Measurements from ENCODE around the gene CCDC138. TPM values are rescaled to one million over a fixed set of nuclear protein-coding genes. Genes with fewer than 3 reads are reported as not detected.

Gene CCDC138
- total RNA-seq, 2 experiments from 2014 or later = 21.5 to 28.1 TPM

DNA sequence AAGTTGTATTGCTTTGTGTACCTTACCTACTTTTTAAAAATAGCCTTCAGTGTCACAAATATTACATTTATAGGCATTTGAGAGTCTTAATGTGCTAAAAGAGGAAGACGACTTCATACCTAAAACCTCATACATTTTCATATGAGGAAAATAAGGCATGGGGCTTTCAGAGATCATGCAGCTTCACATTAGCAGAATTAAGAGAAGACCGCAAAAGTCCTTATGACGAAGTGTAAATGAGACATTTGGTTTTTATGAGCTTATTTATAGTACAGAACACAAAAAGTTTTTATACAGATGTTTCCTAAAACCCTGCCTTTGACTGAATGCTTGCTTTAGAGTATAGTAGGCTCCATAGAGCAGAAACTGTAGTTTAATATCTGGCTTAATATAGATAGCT lies 10.1 kb upstream of the CCDC138 start:
- Histone ChIP-seq H3K4me1 (ENCODE audit: insufficient read depth, low read length, poor library complexity, severe bottlenecking) (peaks cover 29% of the 10 kb centered on the region), H3K4me3 (ENCODE audit: low read depth, low read length, poor library complexity, severe bottlenecking) (peak overlapping the region; percentile 2), H2AFZ (ENCODE audit: low read length) (no peak overlapping the region), H3K36me3 (ENCODE audit: insufficient read depth, low read length) (peaks cover 92% of the 10 kb centered on the region), H3K4me2 (ENCODE audit: low read length) (peak overlapping the region; percentile 40), H3K79me2 (ENCODE audit: insufficient read depth, low read depth, low read length) (peaks cover 7% of the 10 kb centered on the region; the same call in 1 of the 2 replicates), H3K27ac (ENCODE audit: low read depth, low read length, poor library complexity, severe bottlenecking) (peak overlapping the region; percentile 63), H4K20me1 (ENCODE audit: insufficient read depth, low read length) (peaks cover 12% of the 10 kb centered on the region; the same call in 1 of the 2 replicates), H3K9me2 (ENCODE audit: insufficient read depth, low read length) (no peaks in the 10 kb centered on the region), H3K9me3 (ENCODE audit: low read length) (0 out of 2 replicates have a peak, but pooled peaks cover 8% of the 10 kb centered on the region)
- TF ChIP-seq, protein P1, sequence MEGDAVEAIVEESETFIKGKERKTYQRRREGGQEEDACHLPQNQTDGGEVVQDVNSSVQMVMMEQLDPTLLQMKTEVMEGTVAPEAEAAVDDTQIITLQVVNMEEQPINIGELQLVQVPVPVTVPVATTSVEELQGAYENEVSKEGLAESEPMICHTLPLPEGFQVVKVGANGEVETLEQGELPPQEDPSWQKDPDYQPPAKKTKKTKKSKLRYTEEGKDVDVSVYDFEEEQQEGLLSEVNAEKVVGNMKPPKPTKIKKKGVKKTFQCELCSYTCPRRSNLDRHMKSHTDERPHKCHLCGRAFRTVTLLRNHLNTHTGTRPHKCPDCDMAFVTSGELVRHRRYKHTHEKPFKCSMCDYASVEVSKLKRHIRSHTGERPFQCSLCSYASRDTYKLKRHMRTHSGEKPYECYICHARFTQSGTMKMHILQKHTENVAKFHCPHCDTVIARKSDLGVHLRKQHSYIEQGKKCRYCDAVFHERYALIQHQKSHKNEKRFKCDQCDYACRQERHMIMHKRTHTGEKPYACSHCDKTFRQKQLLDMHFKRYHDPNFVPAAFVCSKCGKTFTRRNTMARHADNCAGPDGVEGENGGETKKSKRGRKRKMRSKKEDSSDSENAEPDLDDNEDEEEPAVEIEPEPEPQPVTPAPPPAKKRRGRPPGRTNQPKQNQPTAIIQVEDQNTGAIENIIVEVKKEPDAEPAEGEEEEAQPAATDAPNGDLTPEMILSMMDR (conservative IDR thresholded peaks at IDR 0.05; ENCODE audit: low read length) = no peak
- TF ChIP-seq EZH2phosphoT487 (IDR thresholded peaks at IDR 0.05; ENCODE audit: borderline replicate concordance, low read depth, low read length) = no peak
- CTCF ChIA-PET (ENCODE audit: unreplicated experiment) = no interaction called here
- POLR2A ChIA-PET = interaction anchor here (0.6 to 1.7 kb wide), 6 partner anchors 9 to 168 kb away, joined by 3 to 12 read pairs (median 3); no protein-coding TSS in a partner anchor
- DNase-seq (ENCODE audit: low spot score) = peak; percentile 26
- intact Hi-C loops (cut with micrococcal nuclease; ENCODE audit: unreplicated experiment) = no loop called here
- BruUV-seq (replicated peaks) = no TSS peak

GRCh38 chr2:108778857-108779256 lies 7.7 kb upstream of the CCDC138 start:
- DNase-seq (ENCODE audit: low spot score) = no peak
- Histone ChIP-seq H3K9me2 (ENCODE audit: insufficient read depth, low read length) (no peaks in the 10 kb centered on the region), H3K4me3 (ENCODE audit: low read depth, low read length, poor library complexity, severe bottlenecking) (no peak overlapping the region), H3K4me2 (ENCODE audit: low read length) (no peak overlapping the region), H3K27ac (ENCODE audit: low read depth, low read length, poor library complexity, severe bottlenecking) (no peak overlapping the region), H3K79me2 (ENCODE audit: insufficient read depth, low read depth, low read length) (peaks cover 7% of the 10 kb centered on the region; the same call in 1 of the 2 replicates), H2AFZ (ENCODE audit: low read length) (no peak overlapping the region), H4K20me1 (ENCODE audit: insufficient read depth, low read length) (peaks cover 12% of the 10 kb centered on the region; the same call in 1 of the 2 replicates), H3K4me1 (ENCODE audit: insufficient read depth, low read length, poor library complexity, severe bottlenecking) (peaks cover 29% of the 10 kb centered on the region), H3K36me3 (ENCODE audit: insufficient read depth, low read length) (peaks cover 92% of the 10 kb centered on the region), H3K9me3 (ENCODE audit: low read length) (no peaks in the 10 kb centered on the region)
- intact Hi-C loops (cut with micrococcal nuclease; ENCODE audit: unreplicated experiment) = no loop called here
- no TSS peak for BruUV-seq (replicated peaks)
- ChIA-PET CTCF (ENCODE audit: unreplicated experiment) (no interaction called here), POLR2A (no interaction called here)
- TF ChIP-seq, protein P1 (conservative IDR thresholded peaks at IDR 0.05; ENCODE audit: low read length) = no peak
- no peak for TF ChIP-seq EZH2phosphoT487 (IDR thresholded peaks at IDR 0.05; ENCODE audit: borderline replicate concordance, low read depth, low read length)

GRCh38 chr2:108786008-108786353 lies 590 bp upstream of the CCDC138 start:
- BruUV-seq (replicated peaks) = TSS peak; percentile 83
- peak overlapping the region; percentile 86 for H3K4me3 ChIP-seq (ENCODE audit: low read depth, low read length, poor library complexity, severe bottlenecking)
- intact Hi-C loops (cut with micrococcal nuclease; ENCODE audit: unreplicated experiment) = loop anchor here (5.0 kb wide), 1 partner anchor 164 kb away; no protein-coding TSS in a partner anchor
- POLR2A ChIA-PET = interaction anchor here (0.6 to 2.3 kb wide), 3 partner anchors 9 to 101 kb away, joined by 3 to 12 read pairs (median 4); no protein-coding TSS in a partner anchor
- peaks cover 8% of the 10 kb centered on the region for H3K4me1 ChIP-seq (ENCODE audit: insufficient read depth, low read length, poor library complexity, severe bottlenecking)
- H2AFZ ChIP-seq (ENCODE audit: low read length) = peak overlapping the region; percentile 37; the same call in 1 of the 2 replicates
- TF ChIP-seq, protein P1 (conservative IDR thresholded peaks at IDR 0.05; ENCODE audit: low read length) = no peak
- TF ChIP-seq EZH2phosphoT487 (IDR thresholded peaks at IDR 0.05; ENCODE audit: borderline replicate concordance, low read depth, low read length) = no peak
- H3K27ac ChIP-seq (ENCODE audit: low read depth, low read length, poor library complexity, severe bottlenecking) = peak overlapping the region; percentile 67
- no peaks in the 10 kb centered on the region for H3K9me3 ChIP-seq (ENCODE audit: low read length)
- peaks cover 63% of the 10 kb centered on the region for H3K36me3 ChIP-seq (ENCODE audit: insufficient read depth, low read length)
- H3K79me2 ChIP-seq (ENCODE audit: insufficient read depth, low read depth, low read length) = peaks cover 32% of the 10 kb centered on the region
- H3K9me2 ChIP-seq (ENCODE audit: insufficient read depth, low read length) = no peaks in the 10 kb centered on the region
- peak overlapping the region; percentile 89 for H3K4me2 ChIP-seq (ENCODE audit: low read length)
- DNase-seq (ENCODE audit: low spot score) = no peak
- CTCF ChIA-PET (ENCODE audit: unreplicated experiment) = no interaction called here
- no peaks in the 10 kb centered on the region for H4K20me1 ChIP-seq (ENCODE audit: insufficient read depth, low read length)
